ENCODE data around the gene RPL38.

Gene RPL38

GRCh38 chr17:74224959-74225725, 21.7 kb downstream of the RPL38 start:
- Histone ChIP-seq H3K27ac (ENCODE audit: low read depth, low read length) (no peak overlapping the region), H3K4me3 (ENCODE audit: low read depth in 1 of 2, low read length in 2 of 2) (no peak overlapping the region), H3K4me1 (ENCODE audit: control insufficient read depth in 1 of 2, insufficient read depth in 2 of 2, low read length in 2 of 2) (no peaks in the 10 kb centered on the region), H3K9me3 (ENCODE audit: control insufficient read depth in 1 of 2, low read length in 2 of 2) (no peaks in the 10 kb centered on the region), H3K36me3 (ENCODE audit: control insufficient read depth in 1 of 2, insufficient read depth in 2 of 2, low read length in 2 of 2) (no peaks in the 10 kb centered on the region), H3K27me3 (ENCODE audit: control insufficient read depth in 1 of 2, insufficient read depth in 2 of 2, low read length in 2 of 2) (no peaks in the 10 kb centered on the region), H3K9ac (ENCODE audit: low read depth in 1 of 2, low read length in 2 of 2) (no peak overlapping the region)

- no peak overlapping the region for H3K4me3 ChIP-seq (ENCODE audit: low read depth in 1 of 2, low read length in 2 of 2)
- H3K27me3 ChIP-seq (ENCODE audit: control insufficient read depth in 1 of 2, insufficient read depth in 2 of 2, low read length in 2 of 2): no peaks in the 10 kb centered on the region
- no peaks in the 10 kb centered on the region for H3K9me3 ChIP-seq (ENCODE audit: control insufficient read depth in 1 of 2, low read length in 2 of 2)
- H3K27ac ChIP-seq (ENCODE audit: low read depth, low read length): no peak overlapping the region
- no peak overlapping the region for H3K9ac ChIP-seq (ENCODE audit: low read depth in 1 of 2, low read length in 2 of 2)
- H3K36me3 ChIP-seq (ENCODE audit: control insufficient read depth in 1 of 2, insufficient read depth in 2 of 2, low read length in 2 of 2): no peaks in the 10 kb centered on the region
- H3K4me1 ChIP-seq (ENCODE audit: control insufficient read depth in 1 of 2, insufficient read depth in 2 of 2, low read length in 2 of 2): no peaks in the 10 kb centered on the region
Measured at GRCh38 chr17:74226252-74226651, 22.8 kb downstream of the RPL38 start.

DNA sequence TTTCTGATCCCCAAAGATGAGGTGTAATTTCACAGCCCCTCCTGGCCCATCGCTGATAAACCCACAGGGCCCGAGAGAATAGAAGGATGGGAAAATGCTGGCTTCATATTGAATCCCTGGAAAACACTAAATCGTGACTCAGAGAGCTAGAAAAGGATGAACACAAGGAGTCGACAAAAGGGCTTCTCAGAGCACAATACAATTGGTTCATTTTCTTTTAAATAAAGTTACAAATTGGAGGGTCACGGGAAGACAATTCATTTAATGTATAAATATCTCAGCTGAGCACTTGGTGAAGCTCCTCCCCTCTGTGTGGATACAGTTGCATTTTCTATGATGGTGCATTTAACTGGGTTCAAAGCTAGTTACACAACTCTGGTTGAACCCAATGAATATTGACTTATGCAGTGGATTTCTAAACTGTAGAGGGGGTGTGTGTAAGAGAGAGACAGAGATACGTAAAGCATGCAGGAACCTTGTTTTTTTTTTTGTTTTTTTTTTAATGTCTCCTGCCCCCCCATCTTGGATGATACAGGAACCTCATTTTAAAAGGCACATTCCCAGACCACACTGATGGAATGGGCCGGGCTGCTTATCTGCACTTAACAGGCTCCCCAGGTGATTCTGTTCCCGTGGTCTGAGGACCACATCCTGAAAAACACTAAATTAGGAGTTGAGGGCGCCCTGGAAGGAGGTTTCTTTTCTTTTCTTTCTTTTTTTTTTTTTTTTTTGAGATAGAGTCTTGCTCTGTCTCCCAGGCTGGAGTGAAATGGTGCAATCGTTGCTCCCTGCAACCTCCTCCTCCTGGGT, 24.0 kb downstream of the RPL38 start:
- Histone ChIP-seq H3K9ac (ENCODE audit: low read depth in 1 of 2, low read length in 2 of 2) (no peak overlapping the region), H3K27ac (ENCODE audit: low read depth, low read length) (no peak overlapping the region), H3K4me1 (ENCODE audit: control insufficient read depth in 1 of 2, insufficient read depth in 2 of 2, low read length in 2 of 2) (no peaks in the 10 kb centered on the region), H3K36me3 (ENCODE audit: control insufficient read depth in 1 of 2, insufficient read depth in 2 of 2, low read length in 2 of 2) (no peaks in the 10 kb centered on the region), H3K4me3 (ENCODE audit: low read depth in 1 of 2, low read length in 2 of 2) (no peak overlapping the region), H3K27me3 (ENCODE audit: control insufficient read depth in 1 of 2, insufficient read depth in 2 of 2, low read length in 2 of 2) (no peaks in the 10 kb centered on the region), H3K9me3 (ENCODE audit: control insufficient read depth in 1 of 2, low read length in 2 of 2) (no peaks in the 10 kb centered on the region)

GRCh38 chr17:74228306-74228978, 25.0 kb downstream of the RPL38 start:
- H3K36me3 ChIP-seq (ENCODE audit: control insufficient read depth in 1 of 2, insufficient read depth in 2 of 2, low read length in 2 of 2): no peaks in the 10 kb centered on the region

GRCh38 chr17:74230896-74231295, 27.4 kb downstream of the RPL38 start:
- H3K27ac ChIP-seq (ENCODE audit: low read depth, low read length): no peak overlapping the region
- no peaks in the 10 kb centered on the region for H3K9me3 ChIP-seq (ENCODE audit: control insufficient read depth in 1 of 2, low read length in 2 of 2)

More at GRCh38 chr17:74228306-74228978, 25.0 kb downstream of the RPL38 start:
- no peak overlapping the region for H3K9ac ChIP-seq (ENCODE audit: low read depth in 1 of 2, low read length in 2 of 2)
- no peaks in the 10 kb centered on the region for H3K9me3 ChIP-seq (ENCODE audit: control insufficient read depth in 1 of 2, low read length in 2 of 2)
- H3K27ac ChIP-seq (ENCODE audit: low read depth, low read length): no peak overlapping the region
- H3K27me3 ChIP-seq (ENCODE audit: control insufficient read depth in 1 of 2, insufficient read depth in 2 of 2, low read length in 2 of 2): no peaks in the 10 kb centered on the region
- no peaks in the 10 kb centered on the region for H3K4me1 ChIP-seq (ENCODE audit: control insufficient read depth in 1 of 2, insufficient read depth in 2 of 2, low read length in 2 of 2)
- no peak overlapping the region for H3K4me3 ChIP-seq (ENCODE audit: low read depth in 1 of 2, low read length in 2 of 2)

GRCh38 chr17:74231928-74232907, 28.7 kb downstream of the RPL38 start:
- no peaks in the 10 kb centered on the region for H3K4me1 ChIP-seq (ENCODE audit: control insufficient read depth in 1 of 2, insufficient read depth in 2 of 2, low read length in 2 of 2)
- no peaks in the 10 kb centered on the region for H3K36me3 ChIP-seq (ENCODE audit: control insufficient read depth in 1 of 2, insufficient read depth in 2 of 2, low read length in 2 of 2)
- no peak overlapping the region for H3K9ac ChIP-seq (ENCODE audit: low read depth in 1 of 2, low read length in 2 of 2)
- no peak overlapping the region for H3K4me3 ChIP-seq (ENCODE audit: low read depth in 1 of 2, low read length in 2 of 2)
- no peaks in the 10 kb centered on the region for H3K9me3 ChIP-seq (ENCODE audit: control insufficient read depth in 1 of 2, low read length in 2 of 2)
- H3K27ac ChIP-seq (ENCODE audit: low read depth, low read length): no peak overlapping the region
- no peaks in the 10 kb centered on the region for H3K27me3 ChIP-seq (ENCODE audit: control insufficient read depth in 1 of 2, insufficient read depth in 2 of 2, low read length in 2 of 2)

More at GRCh38 chr17:74230896-74231295, 27.4 kb downstream of the RPL38 start:
- no peak overlapping the region for H3K9ac ChIP-seq (ENCODE audit: low read depth in 1 of 2, low read length in 2 of 2)
- no peaks in the 10 kb centered on the region for H3K36me3 ChIP-seq (ENCODE audit: control insufficient read depth in 1 of 2, insufficient read depth in 2 of 2, low read length in 2 of 2)
- H3K27me3 ChIP-seq (ENCODE audit: control insufficient read depth in 1 of 2, insufficient read depth in 2 of 2, low read length in 2 of 2): no peaks in the 10 kb centered on the region
- no peak overlapping the region for H3K4me3 ChIP-seq (ENCODE audit: low read depth in 1 of 2, low read length in 2 of 2)
- H3K4me1 ChIP-seq (ENCODE audit: control insufficient read depth in 1 of 2, insufficient read depth in 2 of 2, low read length in 2 of 2): no peaks in the 10 kb centered on the region

DNA sequence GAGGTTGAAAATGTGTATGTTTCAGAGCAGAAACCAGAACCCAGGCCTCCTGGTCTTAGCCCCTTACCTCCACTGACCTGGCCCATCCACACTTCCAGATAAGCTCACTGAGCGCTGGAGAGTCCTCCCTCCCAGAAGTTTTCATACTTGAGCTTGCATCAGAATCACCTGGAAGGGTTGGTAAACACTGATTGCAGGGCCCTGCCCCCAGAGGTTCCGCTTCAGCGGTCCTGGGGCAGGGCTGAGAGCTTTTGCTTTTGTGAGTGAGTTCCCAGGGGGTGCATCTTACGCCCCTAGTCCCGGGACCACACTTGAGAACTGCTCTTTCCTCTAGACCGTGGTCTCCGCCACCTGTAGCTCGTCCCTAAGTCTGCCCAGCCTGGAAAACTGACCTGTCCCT, 30.5 kb downstream of the RPL38 start:
- no peak overlapping the region for H3K9ac ChIP-seq (ENCODE audit: low read depth in 1 of 2, low read length in 2 of 2)
- no peaks in the 10 kb centered on the region for H3K4me1 ChIP-seq (ENCODE audit: control insufficient read depth in 1 of 2, insufficient read depth in 2 of 2, low read length in 2 of 2)
- no peaks in the 10 kb centered on the region for H3K36me3 ChIP-seq (ENCODE audit: control insufficient read depth in 1 of 2, insufficient read depth in 2 of 2, low read length in 2 of 2)
- H3K27me3 ChIP-seq (ENCODE audit: control insufficient read depth in 1 of 2, insufficient read depth in 2 of 2, low read length in 2 of 2): no peaks in the 10 kb centered on the region
- no peaks in the 10 kb centered on the region for H3K9me3 ChIP-seq (ENCODE audit: control insufficient read depth in 1 of 2, low read length in 2 of 2)
- no peak overlapping the region for H3K27ac ChIP-seq (ENCODE audit: low read depth, low read length)
- H3K4me3 ChIP-seq (ENCODE audit: low read depth in 1 of 2, low read length in 2 of 2): no peak overlapping the region

DNA sequence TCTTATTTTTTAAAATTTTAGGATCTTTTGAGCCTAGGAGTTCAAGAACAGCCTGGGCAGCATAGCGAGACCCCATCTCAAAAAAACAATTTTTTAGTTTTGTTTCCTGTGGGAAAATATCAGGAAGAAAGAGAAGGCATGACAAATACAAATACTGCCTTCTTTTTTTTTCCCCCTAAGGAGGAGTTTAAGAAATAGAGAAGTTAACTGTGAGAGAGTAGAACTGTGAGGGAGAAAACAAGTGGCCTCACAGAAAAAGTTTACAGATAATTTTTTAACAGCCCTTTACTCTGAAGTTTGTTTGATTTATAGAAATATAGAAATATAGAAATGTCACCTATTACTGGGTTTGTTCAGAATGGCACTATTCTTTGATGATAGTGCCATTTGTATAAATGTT, 31.0 kb downstream of the RPL38 start:
- H3K4me1 ChIP-seq (ENCODE audit: control insufficient read depth in 1 of 2, insufficient read depth in 2 of 2, low read length in 2 of 2): no peaks in the 10 kb centered on the region
- no peaks in the 10 kb centered on the region for H3K9me3 ChIP-seq (ENCODE audit: control insufficient read depth in 1 of 2, low read length in 2 of 2)
- no peak overlapping the region for H3K4me3 ChIP-seq (ENCODE audit: low read depth in 1 of 2, low read length in 2 of 2)
- no peaks in the 10 kb centered on the region for H3K36me3 ChIP-seq (ENCODE audit: control insufficient read depth in 1 of 2, insufficient read depth in 2 of 2, low read length in 2 of 2)
- H3K9ac ChIP-seq (ENCODE audit: low read depth in 1 of 2, low read length in 2 of 2): no peak overlapping the region
- H3K27me3 ChIP-seq (ENCODE audit: control insufficient read depth in 1 of 2, insufficient read depth in 2 of 2, low read length in 2 of 2): no peaks in the 10 kb centered on the region
- no peak overlapping the region for H3K27ac ChIP-seq (ENCODE audit: low read depth, low read length)

- H3K9me3 ChIP-seq (ENCODE audit: control insufficient read depth in 1 of 2, low read length in 2 of 2): no peaks in the 10 kb centered on the region
- H3K9ac ChIP-seq (ENCODE audit: low read depth in 1 of 2, low read length in 2 of 2): no peak overlapping the region
- H3K27me3 ChIP-seq (ENCODE audit: control insufficient read depth in 1 of 2, insufficient read depth in 2 of 2, low read length in 2 of 2): no peaks in the 10 kb centered on the region
- no peaks in the 10 kb centered on the region for H3K4me1 ChIP-seq (ENCODE audit: control insufficient read depth in 1 of 2, insufficient read depth in 2 of 2, low read length in 2 of 2)
- H3K36me3 ChIP-seq (ENCODE audit: control insufficient read depth in 1 of 2, insufficient read depth in 2 of 2, low read length in 2 of 2): no peaks in the 10 kb centered on the region
- peak overlapping the region; percentile 20 for H3K27ac ChIP-seq (ENCODE audit: low read depth, low read length)
- H3K4me3 ChIP-seq (ENCODE audit: low read depth in 1 of 2, low read length in 2 of 2): no peak overlapping the region
Measured at GRCh38 chr17:74235040-74235581, 31.6 kb downstream of the RPL38 start.
